ENCODE measurements around the gene PEX5L.

The PEX5L gene

DNA sequence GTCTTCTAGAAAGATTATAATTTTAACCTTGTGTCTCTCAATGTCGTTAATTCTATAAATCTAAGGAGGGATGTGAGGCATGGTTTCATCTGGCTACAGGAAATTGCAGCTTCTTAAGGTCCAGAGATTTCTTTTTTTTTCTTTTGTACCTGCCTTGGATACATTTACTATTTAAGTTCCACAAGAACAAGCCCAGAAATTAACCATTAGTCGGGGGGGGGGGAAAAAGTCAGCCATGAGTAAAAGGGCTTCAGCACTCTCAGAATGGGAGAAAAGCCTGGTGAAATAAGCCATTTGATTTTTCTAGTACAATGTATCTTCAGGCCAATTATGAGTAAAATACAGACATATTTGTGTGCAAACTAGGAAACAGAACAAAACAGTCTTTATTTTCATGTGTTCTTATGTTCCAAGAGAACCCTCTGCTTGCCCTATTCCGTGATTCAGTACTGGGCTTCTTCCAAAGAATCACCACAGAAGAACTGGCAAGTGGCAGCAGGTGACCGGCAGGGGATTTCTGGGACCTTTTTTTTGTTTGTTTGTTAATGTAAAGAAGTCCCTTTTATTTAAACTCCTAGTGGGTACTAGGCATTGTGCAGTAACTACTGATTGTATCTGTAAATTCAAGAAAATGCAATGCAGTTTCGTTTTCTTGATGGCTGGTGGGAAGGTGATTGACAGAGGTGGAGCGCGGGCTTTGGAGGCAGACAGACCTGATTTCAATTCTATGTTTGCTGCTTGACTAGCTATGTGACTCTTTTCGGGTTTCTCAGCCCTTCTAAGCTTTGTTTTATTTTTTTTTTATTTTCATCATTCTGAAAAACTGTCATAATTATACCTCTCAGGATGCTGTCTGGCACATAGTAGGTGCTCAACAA, 82.5 kb downstream of the PEX5L start:
- no peak for DNase-seq

DNA sequence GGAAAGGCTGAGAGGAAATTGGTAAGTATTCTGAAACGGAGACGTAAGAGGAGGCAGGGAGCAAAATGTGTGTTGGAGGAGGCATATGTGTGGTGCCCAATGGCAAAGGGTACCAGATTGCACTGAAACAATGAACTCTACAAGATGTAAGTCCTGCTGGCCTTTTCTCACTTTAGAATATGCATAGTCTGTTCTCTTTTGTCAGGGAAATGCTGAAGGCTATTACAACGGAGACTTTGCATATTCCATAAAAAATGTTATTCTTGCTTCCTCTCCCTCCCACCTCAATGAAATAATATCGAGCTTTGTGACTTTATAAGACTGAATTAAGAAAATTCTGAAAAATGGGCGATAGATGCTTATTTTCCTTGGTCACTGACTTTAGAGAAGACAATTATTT, 85.9 kb downstream of the PEX5L start:
- no peak for DNase-seq

DNA sequence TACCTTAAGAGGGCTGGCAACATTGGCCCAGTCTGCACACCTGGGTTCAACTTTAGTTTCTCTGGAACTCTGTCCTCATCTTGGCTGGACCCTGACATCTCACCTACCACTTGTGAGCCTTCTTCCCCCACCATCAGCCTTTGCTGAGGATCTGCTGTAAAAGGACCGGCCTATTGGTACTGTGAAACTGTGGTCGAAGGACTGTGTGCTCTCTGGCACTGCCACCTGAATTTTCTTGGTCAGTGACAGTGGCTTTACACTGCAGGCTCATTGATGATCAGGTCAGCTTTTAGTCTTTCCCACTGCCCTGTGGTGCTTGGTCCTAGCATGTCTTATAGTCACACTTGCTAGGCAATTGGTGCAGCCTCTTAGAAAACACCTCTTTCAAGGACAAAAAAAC, 86.9 kb downstream of the PEX5L start:
- DNase-seq, result no peak

DNA sequence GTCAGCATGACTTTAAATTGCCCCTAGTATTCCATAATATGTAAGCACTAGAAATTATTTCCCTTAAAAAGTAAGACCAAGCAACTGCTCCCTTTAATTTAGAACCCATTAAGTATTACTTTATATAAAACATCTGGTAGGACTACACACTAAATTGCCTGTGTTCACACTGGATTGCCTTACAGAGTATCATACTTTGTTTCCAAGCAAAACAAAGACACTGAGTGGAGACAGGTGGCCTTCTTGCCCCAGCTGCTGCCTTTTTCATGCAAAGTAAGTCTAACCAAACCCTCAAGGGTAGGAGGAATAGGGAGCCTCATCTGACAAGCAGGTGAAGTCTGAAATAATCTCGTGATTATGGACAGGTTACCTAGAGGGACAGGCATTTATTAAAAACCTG, 87.3 kb downstream of the PEX5L start:
- peak; percentile 86 for DNase-seq

DNA sequence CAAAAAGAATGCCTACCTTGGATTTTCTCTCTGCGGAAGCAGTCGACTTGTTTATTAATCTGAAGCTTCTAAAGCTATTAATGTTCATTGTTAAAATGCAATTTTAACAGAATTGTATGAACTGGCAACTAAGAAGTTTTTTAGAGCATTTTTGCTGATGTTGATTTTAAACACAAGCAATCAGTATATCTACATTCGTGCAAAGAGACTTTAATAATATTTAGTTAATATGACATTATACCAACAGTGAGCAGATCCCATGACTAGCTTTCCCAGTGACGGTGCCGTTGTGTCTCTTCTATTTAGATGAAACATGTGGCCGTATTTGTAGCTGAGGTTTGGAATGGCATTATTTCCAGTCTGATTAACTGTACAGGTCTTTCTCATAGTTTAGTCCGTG, 88.0 kb downstream of the PEX5L start:
- no peak for DNase-seq

DNA sequence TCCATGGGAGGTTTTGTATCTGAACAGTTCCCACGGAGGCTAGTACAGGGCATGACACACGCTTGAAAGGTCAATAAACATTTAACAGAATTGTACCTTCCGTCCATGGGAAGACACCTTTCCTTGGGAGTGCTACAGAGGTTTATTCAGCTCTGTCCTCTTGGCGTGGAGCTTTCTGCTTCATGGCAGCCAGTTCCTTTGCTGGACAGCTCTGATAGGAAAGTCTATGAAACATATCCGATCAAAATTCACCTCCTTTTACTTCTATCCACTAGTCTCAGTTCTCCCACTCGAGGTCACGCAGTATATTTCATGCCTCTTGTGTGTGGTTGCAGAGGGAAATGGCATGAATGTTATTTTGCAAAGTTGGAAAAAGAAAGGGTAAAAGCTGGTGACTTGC, 91.2 kb downstream of the PEX5L start:
- DNase-seq, result no peak

DNA sequence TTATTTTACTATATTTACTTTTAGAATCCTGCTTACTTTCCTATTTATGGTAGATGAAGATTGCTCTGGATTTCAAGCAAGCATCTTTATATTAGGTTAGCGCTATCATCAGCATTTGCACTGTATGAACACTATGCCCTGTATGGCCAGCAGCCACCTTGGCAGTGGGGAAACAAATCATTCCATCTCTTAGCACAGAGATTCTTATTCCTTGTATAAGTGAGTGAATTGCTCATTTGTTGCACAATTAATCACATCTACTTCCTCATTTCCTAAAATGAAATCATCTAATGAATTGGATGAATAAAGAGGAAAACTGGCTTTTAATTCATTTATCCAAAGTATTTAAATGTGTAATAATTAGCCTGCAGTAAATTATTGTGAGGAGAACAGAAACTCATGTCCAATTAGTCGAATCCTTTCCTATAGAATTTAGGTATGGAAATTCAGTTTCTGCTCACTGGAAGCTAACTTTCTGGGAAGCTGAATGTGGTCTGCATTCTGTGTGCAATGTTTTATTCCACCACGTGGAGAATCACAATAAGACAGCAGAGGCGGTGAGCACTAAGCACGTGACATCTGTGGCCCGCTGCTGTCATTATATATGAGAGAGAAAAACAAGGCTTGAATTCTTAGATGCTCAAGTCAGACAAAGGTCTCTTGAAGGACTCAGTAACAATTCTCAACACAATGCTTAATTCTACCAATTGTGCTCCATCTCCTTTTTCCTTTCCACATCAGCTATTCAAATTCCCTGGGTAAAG, 93.4 kb downstream of the PEX5L start:
- no peak for DNase-seq

DNA sequence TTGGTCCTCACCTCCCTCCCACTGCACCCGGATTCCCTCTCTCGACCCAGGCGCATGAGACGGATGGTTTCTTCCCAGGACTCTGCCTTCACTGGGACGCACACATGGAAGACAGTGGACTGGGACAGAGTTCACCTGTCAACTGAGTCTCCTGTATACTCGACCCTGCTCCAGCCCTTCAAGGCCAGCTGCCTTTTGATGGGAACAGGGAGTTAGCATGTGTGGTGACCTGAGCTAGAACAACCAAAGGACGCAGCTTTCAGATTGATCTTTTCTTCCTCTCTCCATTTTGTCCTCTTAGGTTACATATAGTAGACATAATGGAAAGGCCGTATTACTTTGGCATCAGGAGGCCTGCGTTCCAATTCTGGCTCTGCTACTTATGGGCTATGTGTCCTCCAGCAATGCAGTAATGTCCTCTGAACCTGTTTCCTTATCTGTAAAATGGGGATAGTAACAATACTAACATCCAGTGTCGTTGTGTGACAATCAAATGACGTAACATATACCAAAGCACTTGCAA, 94.1 kb downstream of the PEX5L start:
- DNase-seq, result no peak

DNA sequence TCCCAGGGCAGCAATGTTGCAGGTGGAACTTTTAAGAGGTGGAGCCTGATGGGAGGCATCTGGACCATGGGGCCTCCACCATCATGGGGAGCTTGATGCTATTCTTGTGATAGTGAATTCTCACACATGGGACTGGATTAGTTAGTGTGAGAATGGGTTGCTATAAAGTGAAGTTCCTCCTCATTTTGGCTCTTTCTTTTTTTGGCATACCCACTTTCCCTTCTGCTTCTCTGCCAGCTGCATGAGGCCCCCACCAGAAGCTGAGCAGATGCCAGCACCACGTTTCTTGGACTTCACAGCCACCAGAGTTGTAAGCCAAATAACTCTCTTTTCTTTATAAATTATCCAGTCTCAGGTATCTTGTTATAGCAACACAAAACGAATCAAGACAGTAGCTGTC, 101.0 kb downstream of the PEX5L start:
- DNase-seq, result no peak

DNA sequence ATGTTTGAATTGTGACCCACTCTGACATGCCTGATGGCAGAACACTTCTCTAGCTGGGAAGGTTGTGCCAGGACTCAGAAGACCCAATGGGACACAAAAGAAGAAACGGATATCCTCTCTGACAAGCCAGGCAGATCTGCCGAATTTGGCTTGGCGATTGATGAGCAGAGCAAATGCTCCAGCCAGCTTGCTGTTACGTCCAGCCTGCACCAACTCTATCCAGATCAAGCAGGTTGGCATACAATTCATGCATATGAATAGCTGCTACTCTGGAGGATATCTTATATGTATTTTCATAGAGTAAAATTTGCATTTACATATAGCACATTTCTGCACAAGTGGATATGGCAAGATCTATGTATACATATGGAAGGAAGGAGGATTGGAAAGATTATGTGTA, 102.8 kb downstream of the PEX5L start:
- DNase-seq, result no peak

DNA sequence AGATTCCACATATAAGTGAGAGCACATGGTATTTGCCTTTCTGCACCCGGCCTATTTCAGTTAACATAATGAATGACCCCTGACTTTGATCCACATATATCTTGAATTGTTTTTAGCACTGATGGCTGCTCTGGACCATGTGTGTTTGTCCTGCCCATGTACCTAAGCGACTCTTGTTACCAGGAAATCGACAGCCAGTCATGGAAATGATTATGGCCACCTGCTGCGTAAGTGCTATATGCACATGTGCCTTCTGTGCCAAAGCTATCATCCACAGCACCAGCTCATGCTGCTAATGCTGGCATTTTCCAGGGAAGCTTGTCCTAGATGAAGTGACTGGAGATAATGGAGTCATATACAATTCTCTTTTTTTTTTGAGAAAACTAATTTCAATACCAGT, 103.7 kb downstream of the PEX5L start:
- peak; percentile 56 for DNase-seq

DNA sequence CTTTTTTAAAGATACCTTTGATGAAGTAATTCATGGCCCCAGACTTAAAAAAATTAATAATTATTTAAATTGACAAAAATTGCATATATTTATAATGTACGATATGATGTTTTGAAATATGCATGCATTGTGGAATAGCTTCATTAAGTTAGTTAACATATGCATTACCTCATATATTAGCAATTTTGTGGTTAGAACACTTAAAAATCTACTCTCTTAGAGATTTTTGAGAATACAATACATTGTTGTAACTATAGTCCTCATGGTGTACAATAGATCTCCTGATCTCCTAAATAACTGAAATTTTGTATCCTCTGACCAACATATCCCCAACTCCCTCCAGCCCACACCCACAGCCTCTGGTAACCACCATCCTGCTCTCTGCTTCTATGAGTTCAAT, 104.1 kb downstream of the PEX5L start:
- DNase-seq, result no peak

DNA sequence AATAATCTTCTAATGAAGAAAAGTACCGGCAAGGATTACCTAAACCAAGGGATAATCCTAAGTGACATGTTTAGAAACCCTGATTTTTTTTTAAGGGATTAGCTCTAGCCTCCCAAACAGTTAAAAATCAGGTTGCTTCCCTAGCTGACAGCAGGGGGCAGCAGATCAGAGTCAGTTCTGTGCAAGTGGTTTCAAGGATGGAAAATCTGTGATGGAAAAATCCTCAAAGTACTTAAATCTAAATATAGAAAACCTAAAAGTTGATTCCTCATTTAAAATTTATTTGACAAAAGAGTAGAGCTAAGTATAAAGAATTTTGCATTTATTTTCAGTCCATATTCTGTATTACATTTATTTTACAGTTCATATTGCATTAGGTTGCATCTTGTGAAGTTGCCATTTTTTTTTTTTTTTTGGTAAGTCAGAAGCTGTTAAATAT, 107.6 kb downstream of the PEX5L start:
- peak; percentile 65 for DNase-seq

DNA sequence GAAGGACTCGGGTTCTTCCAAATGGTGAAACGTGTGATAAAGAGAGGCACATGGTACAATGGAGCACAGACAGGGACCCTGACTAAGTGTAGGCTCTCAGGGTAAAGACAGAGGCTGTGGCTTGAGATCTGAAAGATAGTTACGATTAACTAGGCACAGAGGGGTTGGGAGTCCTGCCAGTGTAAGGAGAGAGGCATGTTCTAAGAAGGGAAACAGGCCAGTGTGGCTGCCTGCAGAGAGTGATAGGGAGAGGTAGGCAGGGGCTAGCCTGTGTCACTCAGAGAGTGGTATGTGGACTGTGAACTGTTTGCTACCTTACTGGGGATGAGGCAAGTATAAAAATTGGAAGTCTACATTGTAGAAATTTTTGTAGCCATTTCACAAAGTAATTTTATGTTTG, 109.5 kb downstream of the PEX5L start:
- no peak for DNase-seq

DNA sequence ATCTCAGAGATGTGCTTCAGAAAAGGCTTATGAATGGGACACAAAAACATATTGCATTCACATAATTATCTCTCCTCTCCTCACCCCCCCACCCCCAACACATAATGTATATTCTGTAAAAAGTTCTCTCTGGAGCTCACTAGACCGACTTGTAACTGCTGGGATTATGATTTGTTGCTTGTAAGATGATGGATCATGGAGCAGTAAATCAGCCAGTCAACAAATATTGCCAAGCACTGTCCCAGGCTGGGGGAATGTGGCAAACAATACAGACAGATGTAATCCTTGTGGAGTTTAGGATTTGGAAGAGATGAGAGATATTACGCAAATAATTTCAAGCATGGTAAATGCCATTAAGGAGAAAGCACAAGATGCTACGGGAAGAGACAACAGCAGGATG, 114.8 kb downstream of the PEX5L start:
- DNase-seq, result no peak

DNA sequence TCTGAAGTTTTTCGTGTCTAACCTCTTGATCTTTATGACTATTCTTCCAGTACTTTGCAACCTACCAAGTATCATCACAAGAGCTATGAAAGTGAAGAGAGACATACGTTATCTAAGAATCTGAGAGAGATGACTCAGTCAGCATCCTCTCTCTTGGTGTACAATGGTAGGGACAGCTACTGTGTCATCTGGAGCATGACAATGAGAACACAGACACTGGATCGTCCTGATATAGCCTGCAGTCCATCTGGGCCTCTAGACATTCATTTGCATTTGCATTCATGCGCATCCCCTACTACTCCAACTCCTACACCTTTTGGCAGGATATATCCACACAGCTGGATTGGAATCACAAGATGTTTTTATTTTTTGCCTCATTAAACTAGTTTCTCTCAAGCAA, 115.2 kb downstream of the PEX5L start:
- DNase-seq, result no peak

DNA sequence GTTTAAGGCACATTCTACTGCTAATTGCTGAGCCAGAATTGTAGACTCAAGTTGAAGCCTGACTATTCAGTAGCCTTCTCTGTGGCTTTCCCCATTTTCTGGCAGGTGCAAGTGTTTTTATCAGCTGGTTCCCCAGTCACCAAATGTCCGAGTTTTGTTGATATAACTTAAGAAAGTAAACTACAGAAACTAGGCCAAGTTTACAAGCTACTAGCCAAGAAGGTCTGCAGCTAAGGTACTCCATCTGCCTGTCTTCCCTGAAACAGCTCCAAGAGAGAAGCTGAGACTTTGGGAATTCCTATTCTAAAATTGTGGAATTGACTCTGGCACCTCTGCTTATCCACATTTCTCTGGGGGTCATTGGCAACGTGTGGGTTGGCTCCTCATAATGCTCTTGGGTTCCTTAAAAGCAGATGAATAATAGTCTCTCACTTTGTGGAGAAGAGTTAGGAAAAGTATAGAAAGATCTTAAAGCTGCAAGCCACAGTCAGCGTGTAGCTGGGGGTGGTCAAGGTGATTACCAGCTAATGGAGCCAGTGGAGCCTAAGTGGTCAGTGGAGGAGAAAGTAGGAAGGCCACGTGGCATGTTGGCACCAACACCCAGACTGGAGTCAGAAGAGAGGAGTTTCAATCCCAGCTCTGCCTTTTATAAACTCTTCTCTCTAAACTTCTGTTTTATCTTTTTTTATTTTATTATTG, 128.8 kb downstream of the PEX5L start:
- no peak for DNase-seq

DNA sequence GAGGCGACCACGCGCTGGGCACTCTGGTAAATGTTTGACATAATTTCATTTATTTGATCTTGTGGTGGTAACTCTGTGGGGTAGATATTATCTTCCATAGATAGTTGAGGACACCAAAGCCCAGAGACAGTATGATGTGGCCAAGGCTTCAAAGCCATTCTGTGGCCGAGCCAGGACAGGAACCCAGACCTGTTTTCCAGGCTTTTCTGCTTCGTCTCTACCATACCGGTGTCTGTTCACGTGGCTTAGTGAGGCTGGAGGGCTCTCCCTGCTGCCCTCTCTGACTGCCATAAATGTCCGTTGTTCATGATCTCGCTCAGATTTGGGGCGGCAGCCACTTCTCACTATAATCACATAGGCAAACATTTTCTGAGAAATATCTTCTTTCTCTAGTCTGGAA, 134.7 kb downstream of the PEX5L start:
- DNase-seq, result no peak

DNA sequence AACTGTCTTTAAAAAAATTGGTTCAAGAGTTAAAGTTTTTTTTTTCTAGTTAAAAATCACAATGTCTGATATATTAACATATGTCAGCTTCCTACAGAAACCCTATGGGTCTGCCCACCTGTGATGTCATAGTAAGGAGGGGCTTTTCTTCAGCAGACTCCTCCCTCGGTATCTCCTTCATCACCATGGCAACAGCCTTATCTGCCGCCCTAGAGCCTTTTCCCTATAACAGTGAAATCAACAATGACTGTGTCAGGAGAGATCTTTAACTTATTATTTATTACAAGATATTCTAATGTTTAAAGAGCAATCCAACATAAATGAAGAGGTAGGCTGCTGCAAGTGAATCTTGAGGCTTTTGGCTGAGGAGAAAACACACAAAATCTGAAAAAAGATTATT, 138.7 kb downstream of the PEX5L start:
- no peak for DNase-seq

DNA sequence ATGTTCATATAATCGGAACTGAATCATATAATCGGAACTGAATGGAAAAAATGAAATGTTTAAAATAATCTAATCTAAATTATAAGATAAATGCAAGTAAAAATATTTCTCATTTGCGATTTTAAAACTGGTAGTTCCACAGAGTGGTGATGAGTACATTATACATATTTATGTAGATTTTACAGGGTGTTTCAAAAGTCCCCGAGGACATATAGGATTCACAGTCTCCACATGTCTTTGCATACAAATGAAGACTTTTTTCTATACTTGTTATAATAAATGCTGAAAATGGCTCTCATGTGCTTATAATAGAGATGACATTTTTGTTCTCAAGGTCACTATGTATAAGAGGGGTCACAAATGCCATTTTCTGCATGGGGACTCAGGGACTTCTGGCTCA, 139.5 kb downstream of the PEX5L start:
- no peak for DNase-seq

DNA sequence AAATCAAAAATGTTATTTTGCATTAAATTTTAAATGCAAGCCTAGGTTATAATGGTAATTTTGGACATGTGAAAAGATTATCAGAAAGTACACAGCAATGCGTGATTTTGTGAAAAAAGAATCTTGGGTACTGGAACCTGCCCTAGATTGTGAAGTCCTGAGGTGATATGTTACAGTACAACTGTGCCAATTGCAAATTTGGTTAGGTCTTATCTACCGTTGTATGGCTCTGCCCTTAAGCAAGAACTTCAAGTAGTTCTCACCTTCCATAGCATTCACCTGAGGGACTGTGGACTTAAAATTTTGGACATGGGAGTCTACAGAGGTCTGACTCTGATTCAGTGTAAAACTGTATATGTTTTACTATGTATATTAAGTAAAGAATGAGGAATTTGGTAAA, 140.2 kb downstream of the PEX5L start:
- DNase-seq, result no peak

DNA sequence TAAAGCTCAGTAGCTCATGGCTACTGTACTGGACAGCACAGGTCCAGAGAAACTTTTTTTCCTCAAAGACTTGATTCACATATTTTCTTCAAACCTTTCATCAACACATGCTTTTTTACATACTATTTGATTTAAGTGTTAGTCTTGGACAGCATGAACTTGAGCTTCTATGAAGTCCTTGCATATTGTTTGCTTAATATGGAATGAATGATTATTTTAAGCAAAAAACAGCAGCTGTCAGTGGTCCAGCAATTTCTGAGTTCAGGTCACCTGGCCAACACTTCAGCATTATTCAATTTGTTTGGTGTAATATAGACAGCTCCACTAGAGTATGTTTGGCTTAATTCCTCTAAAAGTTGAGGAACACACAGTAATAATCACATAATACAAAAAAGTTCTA, 141.4 kb downstream of the PEX5L start:
- no peak for DNase-seq

DNA sequence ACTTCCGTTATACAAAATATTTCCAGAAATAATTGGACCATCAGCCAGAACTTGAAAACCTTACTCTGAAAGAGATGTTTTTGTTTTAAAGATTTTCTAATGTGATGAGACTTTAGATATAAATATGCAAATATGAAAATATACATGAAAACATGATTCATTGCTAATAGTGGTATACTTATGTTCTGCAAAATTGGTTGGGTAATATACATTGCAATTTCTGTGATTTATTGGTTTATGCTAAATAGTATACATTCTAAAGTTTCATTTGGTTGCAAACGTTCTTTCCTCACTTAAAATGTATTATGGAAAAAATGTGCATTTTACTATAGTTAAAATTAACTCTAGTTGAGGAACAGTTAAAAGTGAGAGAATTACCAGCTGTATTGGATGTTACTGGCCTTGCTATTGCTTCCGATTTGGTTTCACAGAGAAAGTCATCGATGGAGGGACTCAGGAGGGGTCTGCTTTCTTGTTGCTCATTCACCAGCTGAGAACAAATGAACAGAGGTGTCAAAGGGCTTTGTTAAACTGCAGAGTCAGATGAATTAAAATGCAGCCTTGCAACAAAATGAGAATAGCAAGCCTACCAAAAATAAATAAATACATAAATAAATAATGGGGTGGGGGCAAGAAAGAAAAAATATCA, 149.3 kb downstream of the PEX5L start:
- DNase-seq, result no peak

All from NCI-H774 (cell line).